Stomach (tissue), 9 donors: ENCODE results near the gene CNPY4. TPM values are rescaled to one million over a fixed set of nuclear protein-coding genes. Genes with fewer than 3 reads are reported as not detected.

Experiments
- DNase-seq, 2 donors: peaks; one replicate each; pipeline versions ENCODE4 v3.0.0 to v3.0.0-alpha.2; 2013 to 2019
- H3K27ac ChIP-seq, 5 donors: fragments of 200-600 bp in 4 of 5; sonication (generic) in 4 of 5; one replicate each; pipeline ENCODE4 v1.5.1; 2013 to 2019; ENCODE audit warnings: mild to moderate bottlenecking in 1 of 5, moderate library complexity in 1 of 5
- H3K27me3 ChIP-seq, 3 donors: fragments of 200-600 bp; sonication (generic); one replicate each; pipeline ENCODE4 v1.5.1; 2017 to 2019; ENCODE audit warnings: mixed run types in 1 of 3
- H3K36me3 ChIP-seq, 4 donors: fragments of 200-600 bp; sonication (generic); 1 replicate in 3 of 4; 2 replicates in 1 of 4; pipeline ENCODE4 v1.5.1; 2016 to 2019
- H3K4me1 ChIP-seq, 4 donors: fragments of 200-600 bp; sonication (generic); one replicate each; pipeline ENCODE4 v1.5.1; 2016 to 2019
- H3K4me3 ChIP-seq, 4 donors: fragments of 200-600 bp; sonication (generic) in 3 of 4; one replicate each; pipeline ENCODE4 v1.5.1; 2016 to 2019; ENCODE audit warnings: mild to moderate bottlenecking in 1 of 4
- H3K9me3 ChIP-seq, 4 donors: fragments of 200-600 bp; sonication (generic); one replicate each; pipeline ENCODE4 v1.5.1; 2016 to 2019
- CTCF ChIP-seq, 7 experiments: fragments of 450-650 bp in 4 of 7; fragments of 200-600 bp in 3 of 7; sonication (generic) in 3 of 7; IDR thresholded peaks; one replicate each; pipeline ENCODE4 v1.5.1; 2016 to 2019; ENCODE audit warnings: antibody characterized with exemption in 7 of 7, control low read depth in 2 of 7, mild to moderate bottlenecking in 1 of 7
- EP300 ChIP-seq: sonication (generic); formaldehyde crosslinking; IDR thresholded peaks from one replicate; pipeline ENCODE4 v1.6.1; 2017; ENCODE audit warnings: antibody characterized with exemption
- POLR2A ChIP-seq, 4 donors: fragments of 450-650 bp; IDR thresholded peaks; one replicate each; pipeline ENCODE4 v1.6.1; 2016; ENCODE audit warnings: antibody characterized with exemption in 4 of 4, control low read depth in 2 of 4, mild to moderate bottlenecking in 1 of 4, moderate library complexity in 1 of 4
- POLR2AphosphoS5 ChIP-seq, 3 donors: sonication (generic); formaldehyde crosslinking; IDR thresholded peaks; one replicate each; pipeline ENCODE4 v1.6.1; 2016; ENCODE audit warnings: antibody characterized with exemption in 3 of 3
- WGBS, 5 donors: extraction: QIAGEN DNeasy Blood & Tissue Kit in 3 of 5; methylation state at CpG; one replicate each; pipeline versions ENCODE4 v1.1.5 to v1.1.7; 2013 to 2018; 5-methylcytosine and 5-hydroxymethylcytosine counted together
- intact Hi-C: fragments of 100-400 bp; cut with DNase I; formaldehyde crosslinking; loops from one replicate; pipeline ENCODE4 v1.15.1; 2023; ENCODE audit warnings: low total_unique reads
- polyA plus RNA-seq, 3 donors: library from polyadenylated mRNA; stranded (reverse); fragments of 200-250 nt; gene quantifications; one replicate each; pipeline ENCODE4 v1.2.3, GENCODE V29; 2013
- small RNA-seq, 4 donors: library from RNA; depleted of rRNA; stranded (forward); fragments of <200 nt; gene quantifications; one replicate each; pipeline ENCODE3, GENCODE V24; 2016
- total RNA-seq, 5 donors: library from RNA; depleted of rRNA; stranded (reverse); fragments of >200 nt; gene quantifications; one replicate each; pipeline versions ENCODE4 v1.1.0 to v1.2.3, GENCODE V29; 2014 to 2016
- donor health status: healthy with polysubstance abuse.
- donor health status: Bipolar disorder and iron deficiency.
- donor health status: healthy.

Gene CNPY4
- total and polyA plus RNA-seq, 8 donors = 0.45 to 10.6 (median 6.0) TPM

- TF ChIP-seq POLR2A (IDR thresholded peaks at IDR 0.05) = no peak
- TF ChIP-seq POLR2AphosphoS5 (IDR thresholded peaks at IDR 0.05) = no peak
- no peak for TF ChIP-seq CTCF (IDR thresholded peaks at IDR 0.05)
- TF ChIP-seq EP300 = no peak
- H3K9me3 ChIP-seq = no peaks in the 10 kb centered on the region
- no peak overlapping the region for H3K4me3 ChIP-seq
- intact Hi-C loops = no loop called here
- H3K36me3 ChIP-seq = no peaks in the 10 kb centered on the region
- WGBS, 5 donors = 75 to 90% (median 85%) methylated on average over 11 of the region's 11 CpGs
- no peak overlapping the region for H3K27ac ChIP-seq
- DNase-seq = no peak
- H3K27me3 ChIP-seq = peaks cover 9 to 43% (median 19%) of the 10 kb centered on the region in 3 donors
- H3K4me1 ChIP-seq = peaks cover 25 to 37% (median 28%) of the 10 kb centered on the region in 4 donors
Observed at GRCh38 chr7:100173806-100174495, 54.5 kb downstream of the CNPY4 start.

- Histone ChIP-seq H3K4me1 (peaks cover 25 to 32% (median 27%) of the 10 kb centered on the region in 4 donors), H3K27me3 (peaks cover 9 to 40% (median 19%) of the 10 kb centered on the region in 3 donors), H3K36me3 (no peaks in the 10 kb centered on the region), H3K4me3 (no peak overlapping the region), H3K27ac (no peak overlapping the region), H3K9me3 (no peaks in the 10 kb centered on the region)
- no peak for DNase-seq
- no peak for TF ChIP-seq CTCF (IDR thresholded peaks at IDR 0.05)
- TF ChIP-seq POLR2AphosphoS5 (IDR thresholded peaks at IDR 0.05) = no peak
- TF ChIP-seq EP300 = no peak
- no peak for TF ChIP-seq POLR2A (IDR thresholded peaks at IDR 0.05)
- 79 to 90% (median 85%) methylated on average over 3 to 5 of the region's 5 CpGs for WGBS, 5 donors
- intact Hi-C loops = no loop called here
Observed at GRCh38 chr7:100174582-100174981, 55.1 kb downstream of the CNPY4 start.

Small RNA genes within 50 kb of the gene (small RNA-seq; reads per million reads assigned to genes)
- gene MIR106B = 55.3 to 224 (median 139) reads per million in 4 donors
- 1,142 to 4,194 (median 1,945) reads per million in 4 donors for gene MIR25
- 79.7 to 216 (median 169) reads per million in 4 donors for gene MIR93

Other genes with a start within 250 kb of the CNPY4 start
- 1 to 10 TPM in 1 of 5 donors, not detected in 4; 1.1 TPM for gene OR2AE1, start 242.6 kb upstream of the CNPY4 start, total RNA-seq
- gene OR2AE1, start 242.6 kb upstream of the CNPY4 start, polyA plus RNA-seq = not detected
- 10 to 100 TPM; 25.3 to 46.1 (median 40.3) TPM for gene TRIM4, start 200.1 kb upstream of the CNPY4 start, total RNA-seq
- gene TRIM4, start 200.1 kb upstream of the CNPY4 start, polyA plus RNA-seq = 10 to 100 TPM; 12.6 to 21.8 (median 13.8) TPM
- gene GJC3, start 190.0 kb upstream of the CNPY4 start, total RNA-seq = not detected
- under 1 TPM in 2 of 3 donors, not detected in 1; 0.15 to 0.75 TPM for gene GJC3, start 190.0 kb upstream of the CNPY4 start, polyA plus RNA-seq
- 10 to 100 TPM in 2 of 5 donors, 1 to 10 TPM in 2, not detected in 1; 6.8 to 92.3 (median 32.7) TPM for gene AZGP1, start 143.6 kb upstream of the CNPY4 start, total RNA-seq
- gene AZGP1, start 143.6 kb upstream of the CNPY4 start, polyA plus RNA-seq = 100 to 1,000 TPM; 235 to 461 (median 422) TPM
- gene ZKSCAN1, start 104.0 kb upstream of the CNPY4 start, total RNA-seq = 100 to 1,000 TPM in 1 of 5 donors, 10 to 100 TPM in 4; 49.0 to 153 (median 55.2) TPM
- 10 to 100 TPM in 2 of 3 donors, 1 to 10 TPM in 1; 9.5 to 13.6 (median 10.0) TPM for gene ZKSCAN1, start 104.0 kb upstream of the CNPY4 start, polyA plus RNA-seq
- gene ZSCAN21, start 69.9 kb upstream of the CNPY4 start, total RNA-seq = 10 to 100 TPM in 4 of 5 donors, 1 to 10 TPM in 1; 6.4 to 48.4 (median 14.6) TPM
- gene ZSCAN21, start 69.9 kb upstream of the CNPY4 start, polyA plus RNA-seq = 1 to 10 TPM; 5.4 to 7.0 (median 6.8) TPM
- 10 to 100 TPM; 15.2 to 42.0 (median 37.8) TPM for gene ZNF3, start 37.9 kb upstream of the CNPY4 start, total RNA-seq
- gene ZNF3, start 37.9 kb upstream of the CNPY4 start, polyA plus RNA-seq = 10 to 100 TPM; 12.4 to 19.6 (median 13.5) TPM
- 100 to 1,000 TPM in 1 of 5 donors, 10 to 100 TPM in 4; 34.2 to 197 (median 87.5) TPM for gene COPS6, start 30.7 kb upstream of the CNPY4 start, total RNA-seq
- 100 to 1,000 TPM in 2 of 3 donors, 10 to 100 TPM in 1; 90.0 to 125 (median 117) TPM for gene COPS6, start 30.7 kb upstream of the CNPY4 start, polyA plus RNA-seq
- 100 to 1,000 TPM in 1 of 5 donors, 10 to 100 TPM in 4; 41.3 to 104 (median 88.9) TPM for gene MCM7, start 18.2 kb upstream of the CNPY4 start, total RNA-seq
- 10 to 100 TPM; 39.6 to 54.5 (median 46.4) TPM for gene MCM7, start 18.2 kb upstream of the CNPY4 start, polyA plus RNA-seq
- gene AP4M1, start 18.0 kb upstream of the CNPY4 start, total RNA-seq = 100 to 1,000 TPM in 1 of 5 donors, 10 to 100 TPM in 3, 1 to 10 TPM in 1; 8.4 to 103 (median 19.6) TPM
- 10 to 100 TPM; 14.7 to 24.3 (median 21.3) TPM for gene AP4M1, start 18.0 kb upstream of the CNPY4 start, polyA plus RNA-seq
- 100 to 1,000 TPM in 1 of 5 donors, 10 to 100 TPM in 4; 15.4 to 106 (median 33.8) TPM for gene TAF6, start 276 bp upstream of the CNPY4 start, total RNA-seq
- 10 to 100 TPM; 22.0 to 29.8 (median 24.8) TPM for gene TAF6, start 276 bp upstream of the CNPY4 start, polyA plus RNA-seq
- gene MBLAC1, start 7.3 kb downstream of the CNPY4 start, total RNA-seq = 1 to 10 TPM in 2 of 5 donors, not detected in 3; 1.3 to 6.1 TPM
- 1 to 10 TPM; 1.3 to 4.2 (median 1.7) TPM for gene MBLAC1, start 7.3 kb downstream of the CNPY4 start, polyA plus RNA-seq
- gene LAMTOR4, start 29.3 kb downstream of the CNPY4 start, total RNA-seq = 100 to 1,000 TPM in 3 of 5 donors, 10 to 100 TPM in 2; 26.3 to 889 (median 159) TPM
- gene LAMTOR4, start 29.3 kb downstream of the CNPY4 start, polyA plus RNA-seq = 100 to 1,000 TPM; 307 to 476 (median 334) TPM
- 10 to 100 TPM; 16.2 to 33.3 (median 28.6) TPM for gene TRAPPC14, start 39.1 kb downstream of the CNPY4 start, total RNA-seq
- gene TRAPPC14, start 39.1 kb downstream of the CNPY4 start, polyA plus RNA-seq = 10 to 100 TPM; 10.7 to 17.2 (median 11.4) TPM
- 1 to 10 TPM in 2 of 5 donors, not detected in 3; 1.5 to 1.6 TPM for gene GAL3ST4, start 49.0 kb downstream of the CNPY4 start, total RNA-seq
- gene GAL3ST4, start 49.0 kb downstream of the CNPY4 start, polyA plus RNA-seq = 1 to 10 TPM; 1.7 to 2.4 (median 2.1) TPM
- 1 to 10 TPM in 3 of 5 donors, under 1 TPM in 1, not detected in 1; 0.92 to 4.9 (median 2.6) TPM for gene GPC2, start 57.7 kb downstream of the CNPY4 start, total RNA-seq
- under 1 TPM in 2 of 3 donors, not detected in 1; 0.12 to 0.48 TPM for gene GPC2, start 57.7 kb downstream of the CNPY4 start, polyA plus RNA-seq
- under 1 TPM in 1 of 5 donors, not detected in 4; 0.92 TPM for gene STAG3, start 58.3 kb downstream of the CNPY4 start, total RNA-seq
- gene STAG3, start 58.3 kb downstream of the CNPY4 start, polyA plus RNA-seq = 1 to 10 TPM in 2 of 3 donors, under 1 TPM in 1; 0.50 to 8.8 (median 1.5) TPM
- gene PVRIG, start 100.3 kb downstream of the CNPY4 start, total RNA-seq = 1 to 10 TPM in 4 of 5 donors, not detected in 1; 1.1 to 3.8 (median 1.4) TPM
- gene PVRIG, start 100.3 kb downstream of the CNPY4 start, polyA plus RNA-seq = 1 to 10 TPM in 1 of 3 donors, under 1 TPM in 2; 0.56 to 1.7 (median 0.95) TPM
- not detected for gene SPDYE3, start 188.1 kb downstream of the CNPY4 start, total RNA-seq
- gene SPDYE3, start 188.1 kb downstream of the CNPY4 start, polyA plus RNA-seq = not detected
- gene PILRB, start 238.5 kb downstream of the CNPY4 start, total RNA-seq = 100 to 1,000 TPM in 2 of 5 donors, 10 to 100 TPM in 3; 18.5 to 141 (median 61.3) TPM
- 10 to 100 TPM; 16.8 to 82.3 (median 20.7) TPM for gene PILRB, start 238.5 kb downstream of the CNPY4 start, polyA plus RNA-seq